ENCODE measurements around the gene LIPG. TPM values are rescaled to one million over a fixed set of nuclear protein-coding genes. Genes with fewer than 3 reads are reported as not detected.
"Not testable (repeated sequence)": the region's sequence is repeated elsewhere in the genome, so short reads cannot be mapped to it uniquely, and the experiment has no call there.

The LIPG gene
- under 1 TPM in 1 of 2 experiments, not detected in 1; 0.15 TPM for total RNA-seq

- POLR2A ChIA-PET = no interaction called here
- H3K4me3 Mint-ChIP-seq = peak within 1 kb of the TSS; percentile 53
Observed at GRCh38 chr18:49561289-49562193, at the start of gene LIPG. TSS of gene LIPG (plus strand) at chr18:49562057. CDS start at chr18:49562309, 252 bp downstream.

GRCh38 chr18:49512876-49513275 lies 49.0 kb upstream of the LIPG start:
- not testable (repeated sequence) for DNase-seq

More at GRCh38 chr18:49561289-49562193, at the start of gene LIPG:
- peaks cover 32% of the 10 kb centered on the region for H3K4me1 Mint-ChIP-seq
- peaks cover 74% of the 10 kb centered on the region for H3K27me3 Mint-ChIP-seq
- no peak within 1 kb of the TSS for H3K27ac Mint-ChIP-seq
- DNase-seq = peak; percentile 58
- H3K36me3 Mint-ChIP-seq (ENCODE audit: low read depth) = no peaks in the 10 kb centered on the region
- CTCF ChIA-PET = interaction anchor here (1.1 kb wide), 1 partner anchor 21 kb away, joined by 3 read pairs; no protein-coding TSS in a partner anchor
- no peaks in the 10 kb centered on the region for H3K9me3 Mint-ChIP-seq

GRCh38 chr18:49514577-49514976 lies 47.3 kb upstream of the LIPG start:
- ChIA-PET POLR2A (no interaction called here), CTCF (interaction anchor here (1.3 kb wide), 1 partner anchor 345 kb away, joined by 3 read pairs; no protein-coding TSS in a partner anchor)
- no peaks in the 10 kb centered on the region for H3K27me3 Mint-ChIP-seq
- no peaks in the 10 kb centered on the region for H3K36me3 Mint-ChIP-seq (ENCODE audit: low read depth)
- H3K9me3 Mint-ChIP-seq = no peaks in the 10 kb centered on the region
- no peak for DNase-seq
- H3K27ac Mint-ChIP-seq = no peak overlapping the region
- H3K4me3 Mint-ChIP-seq = no peak overlapping the region
- H3K4me1 Mint-ChIP-seq = no peaks in the 10 kb centered on the region

More at GRCh38 chr18:49512876-49513275, 49.0 kb upstream of the LIPG start:
- H3K36me3 Mint-ChIP-seq (ENCODE audit: low read depth); H3K4me1 Mint-ChIP-seq; POLR2A ChIA-PET; H3K9me3 Mint-ChIP-seq; H3K27me3 Mint-ChIP-seq; H3K27ac Mint-ChIP-seq; CTCF ChIA-PET; H3K4me3 Mint-ChIP-seq: not testable (repeated sequence)

GRCh38 chr18:49515003-49515402 lies 46.9 kb upstream of the LIPG start:
- H3K4me3 Mint-ChIP-seq; H3K36me3 Mint-ChIP-seq (ENCODE audit: low read depth); H3K4me1 Mint-ChIP-seq; H3K27me3 Mint-ChIP-seq; H3K27ac Mint-ChIP-seq; POLR2A ChIA-PET; DNase-seq; H3K9me3 Mint-ChIP-seq: not testable (repeated sequence)
- CTCF ChIA-PET = interaction anchor here (0.6 to 1.3 kb wide), 2 partner anchors 236 to 344 kb away, joined by 3 read pairs; no protein-coding TSS in a partner anchor

GRCh38 chr18:49515516-49515915 lies 46.3 kb upstream of the LIPG start:
- no peaks in the 10 kb centered on the region for H3K27me3 Mint-ChIP-seq
- POLR2A ChIA-PET = no interaction called here
- H3K27ac Mint-ChIP-seq = no peak overlapping the region
- no peak for DNase-seq
- no peak overlapping the region for H3K4me3 Mint-ChIP-seq
- H3K36me3 Mint-ChIP-seq (ENCODE audit: low read depth) = no peaks in the 10 kb centered on the region
- CTCF ChIA-PET = interaction anchor here (0.6 kb wide), 1 partner anchor 235 kb away, joined by 3 read pairs; no protein-coding TSS in a partner anchor
- no peaks in the 10 kb centered on the region for H3K4me1 Mint-ChIP-seq
- no peaks in the 10 kb centered on the region for H3K9me3 Mint-ChIP-seq

GRCh38 chr18:49517483-49517882 lies 44.4 kb upstream of the LIPG start:
- no peak overlapping the region for H3K4me3 Mint-ChIP-seq
- no peak overlapping the region for H3K27ac Mint-ChIP-seq
- no peaks in the 10 kb centered on the region for H3K4me1 Mint-ChIP-seq
- H3K36me3 Mint-ChIP-seq (ENCODE audit: low read depth) = no peaks in the 10 kb centered on the region
- DNase-seq = no peak
- ChIA-PET POLR2A (no interaction called here), CTCF (interaction anchor here (0.7 kb wide), 1 partner anchor 911 kb away, joined by 3 read pairs; no protein-coding TSS in a partner anchor)
- H3K27me3 Mint-ChIP-seq = no peaks in the 10 kb centered on the region
- no peaks in the 10 kb centered on the region for H3K9me3 Mint-ChIP-seq

- Mint-ChIP-seq H3K4me3 (no peak overlapping the region), H3K9me3 (no peaks in the 10 kb centered on the region), H3K4me1 (no peaks in the 10 kb centered on the region), H3K27ac (no peak overlapping the region), H3K27me3 (no peaks in the 10 kb centered on the region), H3K36me3 (ENCODE audit: low read depth) (no peaks in the 10 kb centered on the region)
- POLR2A ChIA-PET = interaction anchor here (0.6 kb wide), 1 partner anchor 467 kb away, joined by 3 read pairs; no protein-coding TSS in a partner anchor
- no peak for DNase-seq
- CTCF ChIA-PET = interaction anchor here (0.6 to 1.4 kb wide), 2 partner anchors 8 to 705 kb away, joined by 3 read pairs; no protein-coding TSS in a partner anchor
Observed at GRCh38 chr18:49519101-49519971, 42.5 kb upstream of the LIPG start.

GRCh38 chr18:49520661-49521145 lies 41.2 kb upstream of the LIPG start:
- no peak overlapping the region for H3K4me3 Mint-ChIP-seq

GRCh38 chr18:49521216-49521835 lies 40.5 kb upstream of the LIPG start:
- no peaks in the 10 kb centered on the region for H3K27me3 Mint-ChIP-seq
- H3K4me3 Mint-ChIP-seq = no peak overlapping the region
- no peaks in the 10 kb centered on the region for H3K4me1 Mint-ChIP-seq
- CTCF ChIA-PET = no interaction called here
- DNase-seq = no peak
- no peak overlapping the region for H3K27ac Mint-ChIP-seq
- H3K9me3 Mint-ChIP-seq = no peaks in the 10 kb centered on the region
- POLR2A ChIA-PET = no interaction called here
- H3K36me3 Mint-ChIP-seq (ENCODE audit: low read depth) = no peaks in the 10 kb centered on the region

More at GRCh38 chr18:49520661-49521145, 41.2 kb upstream of the LIPG start:
- Mint-ChIP-seq H3K36me3 (ENCODE audit: low read depth) (no peaks in the 10 kb centered on the region), H3K27ac (no peak overlapping the region), H3K4me1 (no peaks in the 10 kb centered on the region), H3K9me3 (no peaks in the 10 kb centered on the region), H3K27me3 (no peaks in the 10 kb centered on the region)
- ChIA-PET POLR2A (no interaction called here), CTCF (interaction anchor here (1.4 kb wide), 1 partner anchor 10 kb away, joined by 3 read pairs; no protein-coding TSS in a partner anchor)
- DNase-seq = no peak

GRCh38 chr18:49523580-49524093 lies 38.2 kb upstream of the LIPG start:
- H3K9me3 Mint-ChIP-seq; H3K36me3 Mint-ChIP-seq (ENCODE audit: low read depth); DNase-seq; H3K27me3 Mint-ChIP-seq; H3K4me3 Mint-ChIP-seq; H3K27ac Mint-ChIP-seq; H3K4me1 Mint-ChIP-seq; POLR2A ChIA-PET: not testable (repeated sequence)
- CTCF ChIA-PET = interaction anchor here (0.6 to 1.0 kb wide), 2 partner anchors 26 to 119 kb away, joined by 4 to 7 read pairs; no protein-coding TSS in a partner anchor

- Mint-ChIP-seq H3K4me3 (no peak overlapping the region), H3K9me3 (no peaks in the 10 kb centered on the region), H3K27ac (no peak overlapping the region), H3K36me3 (ENCODE audit: low read depth) (no peaks in the 10 kb centered on the region), H3K4me1 (no peaks in the 10 kb centered on the region), H3K27me3 (peaks cover 8% of the 10 kb centered on the region)
- CTCF ChIA-PET = interaction anchor here (0.6 to 1.0 kb wide), 3 partner anchors 26 to 334 kb away, joined by 3 to 7 read pairs (median 4); no protein-coding TSS in a partner anchor
- POLR2A ChIA-PET = no interaction called here
- DNase-seq = no peak
Observed at GRCh38 chr18:49524349-49524748, 37.5 kb upstream of the LIPG start.

- CTCF ChIA-PET = interaction anchor here (1.0 kb wide), 2 partner anchors 27 to 334 kb away, joined by 3 to 7 read pairs; no protein-coding TSS in a partner anchor
- Mint-ChIP-seq H3K4me1 (no peaks in the 10 kb centered on the region), H3K9me3 (no peaks in the 10 kb centered on the region), H3K27ac (no peak overlapping the region), H3K36me3 (ENCODE audit: low read depth) (no peaks in the 10 kb centered on the region), H3K4me3 (no peak overlapping the region), H3K27me3 (peaks cover 8% of the 10 kb centered on the region)
- no peak for DNase-seq
- POLR2A ChIA-PET = no interaction called here
Observed at GRCh38 chr18:49524951-49525350, 36.9 kb upstream of the LIPG start.
